HepG2 (cell line): ENCODE measurements around the gene SMOC1. TPM values are rescaled to one million over a fixed set of nuclear protein-coding genes. Genes with fewer than 3 reads are reported as not detected.
A peak's percentile ranks its signal among the peaks of the same experiment; 100 is the strongest.

Experiments
- BCL3 ChIP-seq: sonication (generic); formaldehyde crosslinking; IDR thresholded peaks from 2 replicates; pipeline ENCODE4 v1.5.1; 2020; ENCODE audit warnings: mild to moderate bottlenecking, missing genetic modification reagents, moderate library complexity
- FOXA3 ChIP-seq: IDR thresholded peaks from 2 replicates; pipeline ENCODE4 v1.6.1; 2016; ENCODE audit warnings: missing genetic modification reagents, missing compliant biosample characterization
- FOXC1 ChIP-seq: sonication (generic); formaldehyde crosslinking; IDR thresholded peaks from 2 replicates; pipeline ENCODE4 v1.8.0; 2022; ENCODE audit warnings: mild to moderate bottlenecking, missing genetic modification reagents, borderline replicate concordance
- HIC2 ChIP-seq: sonication (generic); formaldehyde crosslinking; IDR thresholded peaks from 2 replicates; pipeline ENCODE4 v1.9.0; 2022; ENCODE audit warnings: low read depth, missing genetic modification reagents
- IRX3 ChIP-seq: sonication (generic); formaldehyde crosslinking; IDR thresholded peaks from 2 replicates; pipeline ENCODE4 v1.8.1; 2023; ENCODE audit warnings: mild to moderate bottlenecking, low read depth, missing genetic modification reagents, borderline replicate concordance
- JUNB ChIP-seq: sonication (generic); formaldehyde crosslinking; IDR thresholded peaks from 2 replicates; pipeline ENCODE4 v1.8.0; 2022; ENCODE audit warnings: missing genetic modification reagents, mild to moderate bottlenecking, borderline replicate concordance
- MEIS1 ChIP-seq: sonication (generic); formaldehyde crosslinking; IDR thresholded peaks from 2 replicates; pipeline ENCODE4 v1.9.0; 2021; ENCODE audit warnings: mild to moderate bottlenecking, missing genetic modification reagents, moderate library complexity, borderline replicate concordance
- PRDM15 ChIP-seq: sonication (generic); formaldehyde crosslinking; IDR thresholded peaks from 2 replicates; pipeline ENCODE4 v1.4.0; 2020; ENCODE audit warnings: missing genetic modification reagents
- PRPF4 ChIP-seq: fragments of 200-400 bp; formaldehyde crosslinking; IDR thresholded peaks from 2 replicates; pipeline ENCODE4 v1.6.1; 2016; ENCODE audit warnings: low read length, low read depth; ENCODE audit not compliant: poor library complexity, severe bottlenecking
- RFXANK ChIP-seq: IDR thresholded peaks from 2 replicates; pipeline ENCODE4 v1.6.1; 2016
- RNF219 ChIP-seq: sonication (generic); formaldehyde crosslinking; IDR thresholded peaks from 2 replicates; pipeline ENCODE4 v1.5.0; 2020; ENCODE audit warnings: mild to moderate bottlenecking, missing genetic modification reagents
- SALL2 ChIP-seq: sonication (generic); formaldehyde crosslinking; IDR thresholded peaks from 2 replicates; pipeline ENCODE4 v1.8.1; 2023; ENCODE audit warnings: mild to moderate bottlenecking, missing genetic modification reagents, inconsistent platforms
- TBX2 ChIP-seq: sonication (generic); formaldehyde crosslinking; IDR thresholded peaks from 2 replicates; pipeline ENCODE4 v1.5.0; 2020; ENCODE audit warnings: missing genetic modification reagents, mild to moderate bottlenecking, borderline replicate concordance
- ZBTB43 ChIP-seq: sonication (generic); formaldehyde crosslinking; conservative IDR thresholded peaks from 2 replicates; pipeline ENCODE4 v1.4.0; 2020; ENCODE audit warnings: missing genetic modification reagents
- ZMAT3 ChIP-seq: sonication (generic); formaldehyde crosslinking; conservative IDR thresholded peaks from 2 replicates; pipeline ENCODE4 v1.7.0; 2021; ENCODE audit warnings: missing genetic modification reagents
- ZNF546 ChIP-seq: sonication (generic); formaldehyde crosslinking; conservative IDR thresholded peaks from 2 replicates; pipeline ENCODE4 v1.8.1; 2023; ENCODE audit warnings: mild to moderate bottlenecking, missing genetic modification reagents
- ZNF567 ChIP-seq: sonication (generic); formaldehyde crosslinking; IDR thresholded peaks from 2 replicates; pipeline ENCODE4 v1.8.1; 2023; ENCODE audit warnings: mild to moderate bottlenecking, missing genetic modification reagents, borderline replicate concordance
- ZNF776 ChIP-seq: sonication (generic); formaldehyde crosslinking; IDR thresholded peaks from 2 replicates; pipeline ENCODE4 v1.4.0; 2020; ENCODE audit warnings: mild to moderate bottlenecking, missing genetic modification reagents
- polyA plus RNA-seq, 8 experiments: library from polyadenylated mRNA; depleted of rRNA in 3 of 8; stranded (reverse) in 7 of 8; unstranded in 1 of 8; fragments of >200 nt; fragmentation: Illumina TruSeq in 4 of 8; extraction: Trizol in 4 of 8; gene quantifications; 2 replicates each; pipeline versions ENCODE4 v1.2.1 to v1.2.3, GENCODE V29; 2011 to 2016; ENCODE audit warnings: low read depth in 4 of 8, missing spikeins in 1 of 8, mixed read lengths in 1 of 8; ENCODE audit not compliant: insufficient read depth in 1 of 8
- total RNA-seq, 5 experiments: library from RNA; depleted of rRNA; stranded (reverse); fragments of >200 nt; fragmentation: Illumina TruSeq; extraction: Trizol; gene quantifications; 2 replicates each; pipeline ENCODE4 v1.2.3, GENCODE V29; 2016; ENCODE audit warnings: low read depth in 1 of 5

SMOC1 gene
- total and polyA plus RNA-seq, 2 of the 13 experiments (the other 11 are each of a cell fraction or from before 2014, with no cell fraction given): 17.8 to 35.6 TPM

- TF ChIP-seq ZBTB43 (CRISPR knock-in tag) (peak; percentile 67; the same call in 1 of the 2 replicates), IRX3 (CRISPR knock-in tag) (no peak), SALL2 (0 out of 2 replicates have a peak, but pooled peaks have one; percentile 25), ZNF776 (CRISPR knock-in tag) (peak; percentile 33; the same call in 1 of the 2 replicates), TBX2 (CRISPR knock-in tag) (peak; percentile 80), ZMAT3 (CRISPR knock-in tag) (peak; percentile 62; the same call in 1 of the 2 replicates), RNF219 (CRISPR knock-in tag) (no peak), PRPF4 (no peak), MEIS1 (no peak; the same call in 1 of the 2 replicates), FOXC1 (peak; percentile 74), BCL3 (CRISPR knock-in tag) (peak; percentile 73), ZNF546 (CRISPR knock-in tag) (no peak), ZNF567 (no peak), RFXANK (CRISPR knock-in tag) (no peak), HIC2 (CRISPR knock-in tag) (peak; percentile 70; the same call in 1 of the 2 replicates), PRDM15 (CRISPR knock-in tag) (no peak), FOXA3 (CRISPR knock-in tag) (no peak), JUNB (CRISPR knock-in tag) (no peak)
These were observed at the start of gene SMOC1 (continued) for GRCh38 chr14:69879175-69880043.
